MM.1S (cell line): ENCODE results near the gene ECHDC1.

Experiments
- DNase-seq: peaks from one replicate; pipeline ENCODE4 v3.0.0-alpha.2; 2015
- H2AFZ ChIP-seq: fragments of 300-600 bp; sonication (generic); 2 replicates; pipeline ENCODE4 v1.6.0; 2016; ENCODE audit warnings: antibody characterized with exemption, low read length
- H3F3A ChIP-seq: fragments of 300-600 bp; sonication (generic); 2 replicates; pipeline ENCODE4 v1.6.1; 2016; ENCODE audit warnings: mild to moderate bottlenecking, antibody characterized with exemption, low read length, moderate library complexity, mixed read lengths; ENCODE audit not compliant: insufficient read depth
- H3K27ac ChIP-seq: fragments of 300-600 bp; sonication (generic); 2 replicates; pipeline ENCODE4 v1.5.1; 2016; ENCODE audit warnings: mild to moderate bottlenecking, low read length
- H3K27me3 ChIP-seq: fragments of 300-600 bp; sonication (generic); replicated peaks from 2 replicates; pipeline ENCODE4 v1.6.0; 2016; ENCODE audit warnings: low read length; ENCODE audit not compliant: insufficient read depth
- H3K36me3 ChIP-seq: fragments of 300-600 bp; sonication (generic); replicated peaks from 2 replicates; pipeline ENCODE4 v1.6.1; 2016; ENCODE audit warnings: mild to moderate bottlenecking, low read length, mixed read lengths; ENCODE audit not compliant: insufficient read depth
- H3K4me1 ChIP-seq: fragments of 300-600 bp; sonication (generic); 2 replicates; pipeline ENCODE4 v1.6.1; 2016; ENCODE audit warnings: low read length, mixed read lengths
- H3K4me2 ChIP-seq: fragments of 300-600 bp; sonication (generic); 2 replicates; pipeline ENCODE4 v1.6.0; 2016; ENCODE audit warnings: low read depth, low read length
- H3K4me3 ChIP-seq: fragments of 300-600 bp; sonication (generic); 2 replicates; pipeline ENCODE4 v1.5.1; 2016; ENCODE audit warnings: low read length, mixed read lengths
- H3K79me2 ChIP-seq: fragments of 300-600 bp; sonication (generic); 2 replicates; pipeline ENCODE4 v1.6.1; 2016; ENCODE audit warnings: mixed run types, low read length, mixed read lengths
- H3K9ac ChIP-seq: fragments of 300-600 bp; sonication (generic); 2 replicates; pipeline ENCODE4 v1.6.1; 2016; ENCODE audit warnings: low read length, mixed read lengths
- H3K9me2 ChIP-seq: fragments of 300-600 bp; sonication (generic); replicated peaks from 2 replicates; pipeline ENCODE4 v1.6.1; 2016; ENCODE audit warnings: mild to moderate bottlenecking, low read length, mixed read lengths; ENCODE audit not compliant: insufficient read depth
- H3K9me3 ChIP-seq: fragments of 300-600 bp; sonication (generic); replicated peaks from 2 replicates; pipeline ENCODE4 v1.6.1; 2016; ENCODE audit warnings: mild to moderate bottlenecking, low read length, mixed read lengths; ENCODE audit not compliant: insufficient read depth
- H4K20me1 ChIP-seq: fragments of 300-600 bp; sonication (generic); 2 replicates; pipeline ENCODE4 v1.6.1; 2016; ENCODE audit warnings: mild to moderate bottlenecking, low read length, moderate library complexity, mixed read lengths; ENCODE audit not compliant: insufficient read depth
- EZH2 ChIP-seq: fragments of 300-600 bp; sonication (generic); optimal IDR thresholded peaks from 2 replicates; pipeline ENCODE3; 2017; ENCODE audit warnings: low read depth, mild to moderate bottlenecking, antibody characterized with exemption, low read length, mixed read lengths
- EZH2phosphoT487 ChIP-seq: fragments of 300-600 bp; sonication (generic); IDR thresholded peaks from 2 replicates; pipeline ENCODE4 v1.6.1; 2018; ENCODE audit warnings: antibody characterized with exemption, low read length
- TF ChIP-seq, protein P1 (sequence below): fragments of 300-600 bp; sonication (generic); IDR thresholded peaks from 2 replicates; pipeline ENCODE4 v1.5.1; 2016; ENCODE audit warnings: antibody characterized with exemption, low read length, mixed read lengths

The ECHDC1 gene

GRCh38 chr6:127352524-127352923 lies 9.1 kb upstream of the ECHDC1 start:
- Histone ChIP-seq H4K20me1 (no peaks in the 10 kb centered on the region), H3K4me2 (no peak overlapping the region), H3K27me3 (no peaks in the 10 kb centered on the region), H3K9ac (no peak overlapping the region), H2AFZ (no peak overlapping the region), H3K27ac (no peak overlapping the region), H3K79me2 (no peaks in the 10 kb centered on the region), H3F3A (no peaks in the 10 kb centered on the region), H3K4me3 (no peak overlapping the region), H3K4me1 (no peaks in the 10 kb centered on the region), H3K9me3 (no peaks in the 10 kb centered on the region), H3K9me2 (no peaks in the 10 kb centered on the region), H3K36me3 (no peaks in the 10 kb centered on the region)
- no peak for DNase-seq
- TF ChIP-seq, protein P1, sequence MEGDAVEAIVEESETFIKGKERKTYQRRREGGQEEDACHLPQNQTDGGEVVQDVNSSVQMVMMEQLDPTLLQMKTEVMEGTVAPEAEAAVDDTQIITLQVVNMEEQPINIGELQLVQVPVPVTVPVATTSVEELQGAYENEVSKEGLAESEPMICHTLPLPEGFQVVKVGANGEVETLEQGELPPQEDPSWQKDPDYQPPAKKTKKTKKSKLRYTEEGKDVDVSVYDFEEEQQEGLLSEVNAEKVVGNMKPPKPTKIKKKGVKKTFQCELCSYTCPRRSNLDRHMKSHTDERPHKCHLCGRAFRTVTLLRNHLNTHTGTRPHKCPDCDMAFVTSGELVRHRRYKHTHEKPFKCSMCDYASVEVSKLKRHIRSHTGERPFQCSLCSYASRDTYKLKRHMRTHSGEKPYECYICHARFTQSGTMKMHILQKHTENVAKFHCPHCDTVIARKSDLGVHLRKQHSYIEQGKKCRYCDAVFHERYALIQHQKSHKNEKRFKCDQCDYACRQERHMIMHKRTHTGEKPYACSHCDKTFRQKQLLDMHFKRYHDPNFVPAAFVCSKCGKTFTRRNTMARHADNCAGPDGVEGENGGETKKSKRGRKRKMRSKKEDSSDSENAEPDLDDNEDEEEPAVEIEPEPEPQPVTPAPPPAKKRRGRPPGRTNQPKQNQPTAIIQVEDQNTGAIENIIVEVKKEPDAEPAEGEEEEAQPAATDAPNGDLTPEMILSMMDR: no peak
- TF ChIP-seq EZH2phosphoT487: no peak
- TF ChIP-seq EZH2: no peak

GRCh38 chr6:127349980-127350379 lies 6.6 kb upstream of the ECHDC1 start:
- Histone ChIP-seq H3K4me2 (no peak overlapping the region), H3K4me3 (no peak overlapping the region), H3K9me3 (no peaks in the 10 kb centered on the region), H2AFZ (no peak overlapping the region), H3F3A (no peaks in the 10 kb centered on the region), H3K4me1 (no peaks in the 10 kb centered on the region), H3K36me3 (no peaks in the 10 kb centered on the region), H3K9ac (no peak overlapping the region), H3K79me2 (no peaks in the 10 kb centered on the region), H3K27me3 (no peaks in the 10 kb centered on the region), H3K9me2 (no peaks in the 10 kb centered on the region), H3K27ac (no peak overlapping the region), H4K20me1 (no peaks in the 10 kb centered on the region)
- TF ChIP-seq, protein P1: no peak
- TF ChIP-seq EZH2 (no peak), EZH2phosphoT487 (no peak)
- DNase-seq: no peak

- Histone ChIP-seq H3K27me3 (no peaks in the 10 kb centered on the region), H3K9me2 (no peaks in the 10 kb centered on the region), H3K36me3 (no peaks in the 10 kb centered on the region), H3K4me1 (no peaks in the 10 kb centered on the region), H3K79me2 (peaks cover 8% of the 10 kb centered on the region), H3K4me2 (no peak overlapping the region), H3K4me3 (no peak overlapping the region), H4K20me1 (no peaks in the 10 kb centered on the region), H2AFZ (no peak overlapping the region), H3K27ac (no peak overlapping the region), H3K9me3 (no peaks in the 10 kb centered on the region), H3K9ac (no peak overlapping the region), H3F3A (no peaks in the 10 kb centered on the region; the same call in 1 of the 2 replicates)
- no peak for DNase-seq
- TF ChIP-seq, protein P1: no peak
- TF ChIP-seq EZH2 (no peak), EZH2phosphoT487 (no peak)
Measured at GRCh38 chr6:127348028-127348661, 4.7 kb upstream of the ECHDC1 start.
